ENCODE data around the gene ZNF503.

- TF ChIP-seq, protein P1, sequence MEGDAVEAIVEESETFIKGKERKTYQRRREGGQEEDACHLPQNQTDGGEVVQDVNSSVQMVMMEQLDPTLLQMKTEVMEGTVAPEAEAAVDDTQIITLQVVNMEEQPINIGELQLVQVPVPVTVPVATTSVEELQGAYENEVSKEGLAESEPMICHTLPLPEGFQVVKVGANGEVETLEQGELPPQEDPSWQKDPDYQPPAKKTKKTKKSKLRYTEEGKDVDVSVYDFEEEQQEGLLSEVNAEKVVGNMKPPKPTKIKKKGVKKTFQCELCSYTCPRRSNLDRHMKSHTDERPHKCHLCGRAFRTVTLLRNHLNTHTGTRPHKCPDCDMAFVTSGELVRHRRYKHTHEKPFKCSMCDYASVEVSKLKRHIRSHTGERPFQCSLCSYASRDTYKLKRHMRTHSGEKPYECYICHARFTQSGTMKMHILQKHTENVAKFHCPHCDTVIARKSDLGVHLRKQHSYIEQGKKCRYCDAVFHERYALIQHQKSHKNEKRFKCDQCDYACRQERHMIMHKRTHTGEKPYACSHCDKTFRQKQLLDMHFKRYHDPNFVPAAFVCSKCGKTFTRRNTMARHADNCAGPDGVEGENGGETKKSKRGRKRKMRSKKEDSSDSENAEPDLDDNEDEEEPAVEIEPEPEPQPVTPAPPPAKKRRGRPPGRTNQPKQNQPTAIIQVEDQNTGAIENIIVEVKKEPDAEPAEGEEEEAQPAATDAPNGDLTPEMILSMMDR (IDR thresholded peaks at IDR 0.05), result no peak
- TF ChIP-seq POLR2A (IDR thresholded peaks at IDR 0.05), result no peak
Measured at GRCh38 chr10:75402486-75403143, 1.1 kb upstream of the ZNF503 start.
